Fibroblast of lung (primary cell): ENCODE data around the gene COX4I1.

ENCODE experiments used
- EZH2 ChIP-seq: IDR thresholded peaks from 2 replicates; pipeline ENCODE4 v1.5.1; 2012; ENCODE audit warnings: low read length, control low read depth, mild to moderate bottlenecking; ENCODE audit errors: missing control alignments
- TF ChIP-seq, protein P1 (sequence below), 2 donors: IDR thresholded peaks in 1 of 2; conservative IDR thresholded peaks in 1 of 2; 1 replicate in 1 of 2; 2 replicates in 1 of 2; pipeline ENCODE4 v1.5.1; 2011 to 2012; ENCODE audit warnings: low read length in 2 of 2, control low read depth in 1 of 2, inconsistent platforms in 1 of 2, low read depth in 1 of 2, mild to moderate bottlenecking in 1 of 2

DNA sequence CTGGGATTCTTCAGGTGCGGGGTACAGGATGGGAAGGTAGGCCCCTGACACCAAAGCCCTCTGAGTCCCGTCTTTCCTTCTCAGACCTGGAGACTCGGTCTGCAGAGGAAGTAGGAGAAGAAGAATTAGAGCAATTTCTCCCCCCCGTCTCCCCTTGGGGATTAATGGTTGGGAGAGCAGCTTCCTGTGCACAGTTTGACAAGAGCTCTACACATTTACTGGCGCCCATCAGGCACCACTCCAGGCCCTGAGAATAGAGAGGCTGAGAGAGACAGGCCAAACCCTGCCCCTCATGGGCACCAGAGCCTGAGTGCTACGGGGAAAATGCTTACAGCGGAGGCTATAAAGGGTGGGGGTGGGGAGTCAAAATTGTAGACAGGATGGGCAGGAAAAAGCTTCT, 45.1 kb upstream of the COX4I1 start:
- TF ChIP-seq EZH2: no peak
- TF ChIP-seq, protein P1, sequence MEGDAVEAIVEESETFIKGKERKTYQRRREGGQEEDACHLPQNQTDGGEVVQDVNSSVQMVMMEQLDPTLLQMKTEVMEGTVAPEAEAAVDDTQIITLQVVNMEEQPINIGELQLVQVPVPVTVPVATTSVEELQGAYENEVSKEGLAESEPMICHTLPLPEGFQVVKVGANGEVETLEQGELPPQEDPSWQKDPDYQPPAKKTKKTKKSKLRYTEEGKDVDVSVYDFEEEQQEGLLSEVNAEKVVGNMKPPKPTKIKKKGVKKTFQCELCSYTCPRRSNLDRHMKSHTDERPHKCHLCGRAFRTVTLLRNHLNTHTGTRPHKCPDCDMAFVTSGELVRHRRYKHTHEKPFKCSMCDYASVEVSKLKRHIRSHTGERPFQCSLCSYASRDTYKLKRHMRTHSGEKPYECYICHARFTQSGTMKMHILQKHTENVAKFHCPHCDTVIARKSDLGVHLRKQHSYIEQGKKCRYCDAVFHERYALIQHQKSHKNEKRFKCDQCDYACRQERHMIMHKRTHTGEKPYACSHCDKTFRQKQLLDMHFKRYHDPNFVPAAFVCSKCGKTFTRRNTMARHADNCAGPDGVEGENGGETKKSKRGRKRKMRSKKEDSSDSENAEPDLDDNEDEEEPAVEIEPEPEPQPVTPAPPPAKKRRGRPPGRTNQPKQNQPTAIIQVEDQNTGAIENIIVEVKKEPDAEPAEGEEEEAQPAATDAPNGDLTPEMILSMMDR (conservative IDR thresholded peaks at IDR 0.05 in 1 of 2, IDR thresholded peaks at IDR 0.05 in 1 of 2; ENCODE audit: low read depth in 1 of 2, low read length in 2 of 2): no peak
